PC-3 (cell line): ENCODE results near the gene TLX3. TPM values are rescaled to one million over a fixed set of nuclear protein-coding genes. Genes with fewer than 3 reads are reported as not detected.

Experiments used
- ATAC-seq: fragments of 200-7000 bp; cut with Tn5 transposase; 2 replicates; pipeline ENCODE4 v1.9.1; 2020; ENCODE audit warnings: mild to moderate bottlenecking, moderate library complexity
- BruUV-seq: library from RNA; stranded (reverse); fragments of 400-500 nt; replicated peaks from 2 replicates; lab custom pipeline; 2021; lab: Mats Ljungman, UMichigan
- CTCF ChIA-PET: fragments of 300-600 bp; sonication (Branson Sonifier 250); formaldehyde crosslinking; loops from one replicate; lab custom pipeline; 2022; ENCODE audit warnings: antibody characterized with exemption; lab: Charles Lee
- POLR2A ChIA-PET: fragments of 300-600 bp; sonication (Branson Sonifier 250); formaldehyde crosslinking; loops from one replicate; lab custom pipeline; 2022; ENCODE audit warnings: antibody characterized with exemption; ENCODE audit not compliant: unreplicated experiment; lab: Charles Lee
- DNase-seq: peaks from one replicate; pipeline ENCODE4 v3.0.0-alpha.2; 2015
- H2AFZ ChIP-seq: fragments of 300-600 bp; sonication (generic); 2 replicates; pipeline ENCODE4 v1.6.0; 2016; ENCODE audit warnings: antibody characterized with exemption, low read length
- H3F3A ChIP-seq: fragments of 300-600 bp; sonication (generic); one replicate; pipeline ENCODE4 v1.6.0; 2017; ENCODE audit warnings: antibody characterized with exemption, low read length, control low read depth, mild to moderate bottlenecking; ENCODE audit not compliant: unreplicated experiment
- H3K27ac ChIP-seq: fragments of 300-600 bp; sonication (generic); 2 replicates; pipeline ENCODE4 v1.5.1; 2016; ENCODE audit warnings: mild to moderate bottlenecking, low read length
- H3K27me3 ChIP-seq: fragments of 300-600 bp; sonication (generic); 2 replicates; pipeline ENCODE4 v1.6.1; 2016; ENCODE audit warnings: low read length, mixed read lengths
- H3K36me3 ChIP-seq: fragments of 300-600 bp; sonication (generic); 2 replicates; pipeline ENCODE4 v1.6.1; 2016; ENCODE audit warnings: low read depth, mixed run types, low read length, mixed read lengths
- H3K4me1 ChIP-seq: fragments of 300-600 bp; sonication (generic); 2 replicates; pipeline ENCODE4 v1.5.1; 2016; ENCODE audit warnings: low read length; ENCODE audit not compliant: insufficient read depth
- H3K4me2 ChIP-seq: fragments of 300-600 bp; sonication (generic); 2 replicates; pipeline ENCODE4 v1.6.0; 2016; ENCODE audit warnings: low read length
- H3K4me3 ChIP-seq: fragments of 300-600 bp; sonication (generic); 2 replicates; pipeline ENCODE4 v1.5.1; 2016; ENCODE audit warnings: mild to moderate bottlenecking, low read length, mixed read lengths
- H3K79me2 ChIP-seq: fragments of 300-600 bp; sonication (generic); 2 replicates; pipeline ENCODE4 v1.6.1; 2017; ENCODE audit warnings: low read length, mixed read lengths
- H3K9ac ChIP-seq: fragments of 300-600 bp; sonication (generic); 2 replicates; pipeline ENCODE4 v1.6.0; 2016; ENCODE audit warnings: mild to moderate bottlenecking, low read length
- H3K9me2 ChIP-seq: fragments of 300-600 bp; sonication (generic); replicated peaks from 2 replicates; pipeline ENCODE4 v1.6.1; 2016; ENCODE audit warnings: mixed run types, low read length, mixed read lengths
- H3K9me3 ChIP-seq: fragments of 300-600 bp; sonication (generic); 2 replicates; pipeline ENCODE4 v1.6.1; 2016; ENCODE audit warnings: low read length, mixed read lengths
- H4K20me1 ChIP-seq: fragments of 300-600 bp; sonication (generic); 2 replicates; pipeline ENCODE4 v1.6.1; 2016; ENCODE audit warnings: low read length, mixed read lengths
- EZH2 ChIP-seq: fragments of 300-600 bp; sonication (generic); IDR thresholded peaks from one replicate; pipeline ENCODE4 v1.6.1; 2017; ENCODE audit warnings: antibody characterized with exemption, mild to moderate bottlenecking, low read length; ENCODE audit not compliant: unreplicated experiment
- EZH2phosphoT487 ChIP-seq: fragments of 300-600 bp; sonication (generic); IDR thresholded peaks from 2 replicates; pipeline ENCODE4 v1.6.1; 2018; ENCODE audit warnings: mild to moderate bottlenecking, antibody characterized with exemption, low read length, borderline replicate concordance
- intact Hi-C: fragments of 100-400 bp; cut with micrococcal nuclease; formaldehyde crosslinking; loops from 2 replicates; pipeline ENCODE4 v1.9.0; 2023
- total RNA-seq: library from RNA; depleted of rRNA; stranded (reverse); fragments of >200 nt; gene quantifications from 2 replicates; pipeline ENCODE4 v1.2.3, GENCODE V29; 2014
- TF ChIP-seq, protein P1 (sequence below): fragments of 300-600 bp; sonication (generic); conservative IDR thresholded peaks from 2 replicates; pipeline ENCODE4 v1.5.1; 2017; ENCODE audit warnings: antibody characterized with exemption, low read depth, mild to moderate bottlenecking, low read length

TLX3 gene
- total RNA-seq, 1 experiment from 2014 or later = not detected

DNA sequence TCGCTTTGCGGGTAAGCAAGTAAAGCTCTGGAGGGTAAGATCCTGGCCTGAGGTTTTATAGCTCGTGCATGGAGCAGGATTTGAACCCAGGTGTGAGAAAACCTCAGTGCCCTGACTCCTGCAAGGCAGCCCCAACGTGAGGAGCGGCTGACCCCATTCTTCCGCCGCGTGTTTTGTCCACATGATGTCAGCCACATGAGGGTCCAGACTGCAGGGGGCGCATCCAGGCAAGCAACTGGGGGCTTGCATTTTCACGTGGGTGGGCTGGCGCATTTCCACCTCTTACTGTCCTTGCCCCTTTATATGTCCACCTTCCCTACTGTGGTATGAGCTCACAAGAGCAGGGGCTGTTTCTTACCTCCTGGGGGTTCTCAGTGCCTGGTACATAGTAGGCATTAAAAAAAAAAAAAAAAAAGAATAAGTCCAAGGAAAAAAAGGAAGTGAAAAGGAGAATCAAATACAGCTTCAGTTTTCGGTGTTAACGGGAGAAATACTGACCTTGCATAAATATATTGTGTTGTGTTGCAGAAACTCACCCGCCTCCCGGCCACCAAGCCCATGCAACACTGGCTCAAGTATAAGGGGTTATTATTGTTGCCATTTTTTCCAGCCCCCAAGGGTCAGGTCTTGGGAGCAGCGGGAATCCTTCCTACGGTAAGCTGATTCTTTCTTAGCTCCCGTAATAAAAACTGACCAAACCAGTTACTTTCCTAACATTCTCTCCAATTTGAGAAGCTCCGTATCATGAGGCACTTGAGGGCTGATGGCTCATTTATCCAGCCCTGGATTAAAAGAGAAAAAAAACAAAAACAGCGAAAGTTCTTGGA, 15.0 kb downstream of the TLX3 start:
- ATAC-seq (peak; percentile 15; the same call in 1 of the 2 replicates), DNase-seq (peak; percentile 55)
- POLR2A ChIA-PET = no interaction called here
- Histone ChIP-seq H2AFZ (0 out of 2 replicates have a peak overlapping the region, but pooled peaks have one; percentile 7), H3K27me3 (peaks cover 69% of the 10 kb centered on the region), H3K36me3 (no peaks in the 10 kb centered on the region), H3K4me1 (peaks cover 3% of the 10 kb centered on the region; the same call in 1 of the 2 replicates), H3K9ac (no peak overlapping the region), H3K79me2 (no peaks in the 10 kb centered on the region), H3F3A (no peaks in the 10 kb centered on the region), H3K9me3 (no peaks in the 10 kb centered on the region), H3K4me2 (peak overlapping the region; percentile 53), H3K9me2 (no peaks in the 10 kb centered on the region), H3K4me3 (peak overlapping the region; percentile 23; the same call in 1 of the 2 replicates), H4K20me1 (no peaks in the 10 kb centered on the region), H3K27ac (no peak overlapping the region)
- no TSS peak for BruUV-seq
- CTCF ChIA-PET = interaction anchor here (0.6 to 0.7 kb wide), 2 partner anchors 32 to 117 kb away, joined by 3 to 6 read pairs; no protein-coding TSS in a partner anchor
- intact Hi-C loops = no loop called here
- TF ChIP-seq EZH2 (no peak), EZH2phosphoT487 (no peak)
- TF ChIP-seq, protein P1, sequence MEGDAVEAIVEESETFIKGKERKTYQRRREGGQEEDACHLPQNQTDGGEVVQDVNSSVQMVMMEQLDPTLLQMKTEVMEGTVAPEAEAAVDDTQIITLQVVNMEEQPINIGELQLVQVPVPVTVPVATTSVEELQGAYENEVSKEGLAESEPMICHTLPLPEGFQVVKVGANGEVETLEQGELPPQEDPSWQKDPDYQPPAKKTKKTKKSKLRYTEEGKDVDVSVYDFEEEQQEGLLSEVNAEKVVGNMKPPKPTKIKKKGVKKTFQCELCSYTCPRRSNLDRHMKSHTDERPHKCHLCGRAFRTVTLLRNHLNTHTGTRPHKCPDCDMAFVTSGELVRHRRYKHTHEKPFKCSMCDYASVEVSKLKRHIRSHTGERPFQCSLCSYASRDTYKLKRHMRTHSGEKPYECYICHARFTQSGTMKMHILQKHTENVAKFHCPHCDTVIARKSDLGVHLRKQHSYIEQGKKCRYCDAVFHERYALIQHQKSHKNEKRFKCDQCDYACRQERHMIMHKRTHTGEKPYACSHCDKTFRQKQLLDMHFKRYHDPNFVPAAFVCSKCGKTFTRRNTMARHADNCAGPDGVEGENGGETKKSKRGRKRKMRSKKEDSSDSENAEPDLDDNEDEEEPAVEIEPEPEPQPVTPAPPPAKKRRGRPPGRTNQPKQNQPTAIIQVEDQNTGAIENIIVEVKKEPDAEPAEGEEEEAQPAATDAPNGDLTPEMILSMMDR = no peak

DNA sequence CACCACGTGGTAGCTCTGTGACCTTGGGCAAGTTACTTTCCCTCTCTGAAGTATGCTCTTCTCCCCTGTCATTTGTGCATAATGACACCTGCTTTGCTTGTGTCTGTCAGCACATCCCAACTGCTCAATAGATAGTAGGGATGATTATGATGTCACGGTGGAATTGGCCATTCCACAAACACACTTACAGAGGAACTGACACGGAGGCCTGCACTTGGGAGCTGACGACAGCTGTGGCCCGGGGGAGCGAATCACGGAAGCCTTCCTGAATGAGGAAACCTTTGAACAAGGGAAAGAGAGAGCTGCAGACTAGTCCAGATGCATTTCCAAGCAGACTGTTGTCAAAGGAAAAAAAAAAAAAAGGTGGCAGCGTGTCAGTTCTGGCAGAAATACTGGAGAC, 21.0 kb downstream of the TLX3 start:
- no peak overlapping the region for H3K27ac ChIP-seq
- no peak for DNase-seq
- ATAC-seq = no peak
- H3K27me3 ChIP-seq = peaks cover 25% of the 10 kb centered on the region; the same call in 1 of the 2 replicates
- no peaks in the 10 kb centered on the region for H3F3A ChIP-seq
- CTCF ChIA-PET = no interaction called here
- no peaks in the 10 kb centered on the region for H3K79me2 ChIP-seq
- H3K4me3 ChIP-seq = no peak overlapping the region
- H3K9me3 ChIP-seq = no peaks in the 10 kb centered on the region
- H3K36me3 ChIP-seq = no peaks in the 10 kb centered on the region
- H2AFZ ChIP-seq = no peak overlapping the region
- no peak for TF ChIP-seq EZH2phosphoT487
- TF ChIP-seq, protein P1 = no peak
- no peak for TF ChIP-seq EZH2
- no TSS peak for BruUV-seq
- POLR2A ChIA-PET = no interaction called here
- no peaks in the 10 kb centered on the region for H3K9me2 ChIP-seq
- H3K4me2 ChIP-seq = no peak overlapping the region
- no peaks in the 10 kb centered on the region for H4K20me1 ChIP-seq
- intact Hi-C loops = no loop called here
- H3K9ac ChIP-seq = no peak overlapping the region
- no peaks in the 10 kb centered on the region for H3K4me1 ChIP-seq

DNA sequence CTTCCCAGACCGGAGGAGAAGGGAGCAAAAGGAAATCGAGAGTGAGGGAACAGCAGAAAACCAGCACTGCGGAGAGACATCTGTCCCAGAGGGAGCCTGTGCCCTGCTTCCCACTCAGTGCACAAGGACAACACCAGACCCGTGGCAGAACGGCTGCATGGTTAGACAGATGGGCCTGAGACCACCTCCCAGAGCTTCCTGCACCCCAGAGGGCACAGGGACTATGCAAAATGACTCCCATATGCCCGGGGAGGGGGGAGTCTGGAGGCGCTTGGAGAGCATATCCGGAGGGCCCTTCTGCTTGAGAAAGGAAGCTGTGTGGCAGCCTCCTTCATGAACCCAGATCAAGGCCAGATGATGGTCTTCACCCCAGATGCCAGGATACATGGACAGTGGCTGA, 26.6 kb downstream of the TLX3 start:
- H3K79me2 ChIP-seq = no peaks in the 10 kb centered on the region
- no peak overlapping the region for H3K4me3 ChIP-seq
- ChIA-PET POLR2A (no interaction called here), CTCF (interaction anchor here (0.8 kb wide), 1 partner anchor 129 kb away, joined by 7 read pairs; no protein-coding TSS in a partner anchor)
- TF ChIP-seq EZH2phosphoT487 (no peak), EZH2 (no peak)
- TF ChIP-seq, protein P1 = no peak
- no peak overlapping the region for H3K4me2 ChIP-seq
- intact Hi-C loops = no loop called here
- no peaks in the 10 kb centered on the region for H3K27me3 ChIP-seq
- ATAC-seq (no peak), DNase-seq (no peak)
- peaks cover 6% of the 10 kb centered on the region; the same call in 1 of the 2 replicates for H3K4me1 ChIP-seq
- H3K9me3 ChIP-seq = no peaks in the 10 kb centered on the region
- H3K9me2 ChIP-seq = no peaks in the 10 kb centered on the region
- H3K9ac ChIP-seq = no peak overlapping the region
- no peak overlapping the region for H2AFZ ChIP-seq
- no peaks in the 10 kb centered on the region for H3F3A ChIP-seq
- H4K20me1 ChIP-seq = no peaks in the 10 kb centered on the region
- BruUV-seq = no TSS peak
- H3K27ac ChIP-seq = no peak overlapping the region
- H3K36me3 ChIP-seq = no peaks in the 10 kb centered on the region
